ENCODE data around the gene DUSP22. TPM values are rescaled to one million over a fixed set of nuclear protein-coding genes. Genes with fewer than 3 reads are reported as not detected.
A peak's percentile ranks its signal among the peaks of the same experiment; 100 is the strongest.

Gene DUSP22
- total and polyA plus RNA-seq, 8 donors, result 27.3 to 48.8 (median 33.7) TPM

DNA sequence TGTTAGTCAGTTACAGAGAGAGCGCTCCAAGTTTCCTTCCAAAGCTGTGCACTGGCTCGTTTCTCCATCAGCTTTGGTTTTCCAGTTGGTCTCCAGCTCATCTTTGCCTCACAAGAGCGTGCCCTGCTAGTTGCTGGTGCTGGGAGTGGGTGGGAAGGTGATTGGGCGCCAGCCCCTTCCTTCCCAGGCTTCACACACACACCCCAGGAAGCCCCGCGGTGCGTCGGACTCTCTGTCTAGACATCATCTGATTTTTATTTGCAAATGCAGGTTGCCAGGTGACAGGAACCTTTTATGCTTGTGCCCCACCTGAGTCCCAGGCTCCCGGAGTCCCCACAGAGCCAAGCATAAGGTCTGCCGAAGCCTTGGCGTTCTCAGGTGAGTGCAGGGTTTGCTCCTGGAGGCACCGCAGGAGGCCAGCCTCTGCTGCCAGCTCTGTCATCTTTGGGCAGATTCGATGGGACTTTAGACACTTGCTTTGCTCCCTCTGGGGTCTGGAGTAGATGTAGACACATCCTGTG, 106.3 kb downstream of the DUSP22 start:
- intact Hi-C loops (cut with DNase I), result no loop called here
- H3K36me3 ChIP-seq, result no peaks in the 10 kb centered on the region
- ATAC-seq (no peak), DNase-seq (no peak)
- no peak overlapping the region for H3K27ac ChIP-seq
- no peak overlapping the region for H3K4me3 ChIP-seq
- peaks cover 0 to 3% of the 10 kb centered on the region in 2 donors for H3K4me1 ChIP-seq
- TF ChIP-seq, protein P1, sequence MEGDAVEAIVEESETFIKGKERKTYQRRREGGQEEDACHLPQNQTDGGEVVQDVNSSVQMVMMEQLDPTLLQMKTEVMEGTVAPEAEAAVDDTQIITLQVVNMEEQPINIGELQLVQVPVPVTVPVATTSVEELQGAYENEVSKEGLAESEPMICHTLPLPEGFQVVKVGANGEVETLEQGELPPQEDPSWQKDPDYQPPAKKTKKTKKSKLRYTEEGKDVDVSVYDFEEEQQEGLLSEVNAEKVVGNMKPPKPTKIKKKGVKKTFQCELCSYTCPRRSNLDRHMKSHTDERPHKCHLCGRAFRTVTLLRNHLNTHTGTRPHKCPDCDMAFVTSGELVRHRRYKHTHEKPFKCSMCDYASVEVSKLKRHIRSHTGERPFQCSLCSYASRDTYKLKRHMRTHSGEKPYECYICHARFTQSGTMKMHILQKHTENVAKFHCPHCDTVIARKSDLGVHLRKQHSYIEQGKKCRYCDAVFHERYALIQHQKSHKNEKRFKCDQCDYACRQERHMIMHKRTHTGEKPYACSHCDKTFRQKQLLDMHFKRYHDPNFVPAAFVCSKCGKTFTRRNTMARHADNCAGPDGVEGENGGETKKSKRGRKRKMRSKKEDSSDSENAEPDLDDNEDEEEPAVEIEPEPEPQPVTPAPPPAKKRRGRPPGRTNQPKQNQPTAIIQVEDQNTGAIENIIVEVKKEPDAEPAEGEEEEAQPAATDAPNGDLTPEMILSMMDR (IDR thresholded peaks at IDR 0.05), result no peak
- H3K9me3 ChIP-seq, result no peaks in the 10 kb centered on the region
- H3K27me3 ChIP-seq, result peaks cover 13 to 52% of the 10 kb centered on the region in 2 donors

DNA sequence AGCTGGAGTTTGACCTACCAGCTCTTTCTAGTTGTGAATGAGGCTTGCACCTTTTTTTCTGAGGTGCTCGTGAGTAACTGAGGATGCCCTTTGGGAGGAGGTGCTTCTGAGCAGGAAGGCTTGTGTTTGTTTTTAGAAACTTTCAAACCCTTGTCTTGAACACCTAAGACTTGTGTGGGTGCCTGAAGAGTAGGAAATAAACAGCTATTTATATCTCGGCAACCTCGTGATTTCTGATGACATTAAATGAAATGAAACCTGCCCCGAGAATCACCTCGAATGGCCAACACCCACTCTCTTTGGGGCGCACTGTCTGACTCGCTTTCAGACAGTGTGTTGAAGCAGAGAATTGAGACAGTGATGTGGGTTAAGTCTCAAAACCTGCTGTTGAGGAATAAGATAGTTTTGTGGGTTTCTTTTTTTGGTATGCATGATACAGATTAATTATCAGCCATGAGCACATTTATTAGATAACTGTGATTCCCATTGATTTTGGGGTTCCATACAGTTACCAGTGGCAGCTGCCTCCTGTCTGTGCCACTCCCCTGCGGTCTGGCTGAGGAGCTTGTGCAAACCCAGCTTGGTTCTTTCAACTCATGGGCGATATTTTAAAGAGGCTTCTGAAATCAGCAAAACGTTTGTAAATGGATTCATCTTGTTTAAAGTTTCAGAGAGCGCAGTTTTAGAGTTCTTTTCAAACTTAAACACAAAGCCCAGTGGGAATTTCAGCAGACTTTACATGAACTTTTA, 107.7 kb downstream of the DUSP22 start:
- ATAC-seq (peak; percentile 62), DNase-seq (no peak)
- H3K27ac ChIP-seq, result no peak overlapping the region
- no peaks in the 10 kb centered on the region for H3K9me3 ChIP-seq
- peaks cover 8 to 38% of the 10 kb centered on the region in 2 donors for H3K27me3 ChIP-seq
- intact Hi-C loops (cut with DNase I), result no loop called here
- TF ChIP-seq, protein P1 (IDR thresholded peaks at IDR 0.05), result no peak
- no peak overlapping the region for H3K4me3 ChIP-seq
- no peaks in the 10 kb centered on the region for H3K36me3 ChIP-seq
- no peaks in the 10 kb centered on the region for H3K4me1 ChIP-seq

DNA sequence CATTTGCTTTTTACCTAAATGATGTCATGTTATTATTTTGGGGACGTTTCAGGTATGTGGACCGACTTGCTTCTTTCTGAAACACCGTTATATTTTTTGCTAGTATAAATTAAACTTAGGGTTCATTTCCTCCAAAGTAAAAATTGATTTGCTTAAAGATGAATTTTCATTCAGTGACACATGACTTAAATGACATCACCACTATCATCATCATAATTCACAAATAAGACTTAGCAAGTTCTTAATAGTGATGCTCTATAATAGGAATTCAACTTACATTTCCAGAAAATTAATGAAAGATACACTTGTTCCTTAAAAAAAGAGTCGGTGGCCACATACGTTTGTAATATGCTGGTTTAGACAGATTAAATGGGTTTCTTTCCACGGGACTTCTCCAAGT, 108.5 kb downstream of the DUSP22 start:
- Histone ChIP-seq H3K9me3 (no peaks in the 10 kb centered on the region), H3K4me1 (no peaks in the 10 kb centered on the region), H3K36me3 (no peaks in the 10 kb centered on the region), H3K27ac (no peak overlapping the region), H3K4me3 (no peak overlapping the region), H3K27me3 (peaks cover 2 to 30% of the 10 kb centered on the region in 2 donors)
- DNase-seq (no peak), ATAC-seq (no peak)
- intact Hi-C loops (cut with DNase I), result no loop called here
- TF ChIP-seq, protein P1 (IDR thresholded peaks at IDR 0.05), result no peak

Other genes with a start within 250 kb of the DUSP22 start
- 1 to 10 TPM; 3.4 to 7.0 TPM for gene IRF4, start 99.3 kb downstream of the DUSP22 start, total RNA-seq
- gene IRF4, start 99.3 kb downstream of the DUSP22 start, polyA plus RNA-seq (ENCODE audit: insufficient read length in 6 of 6), result under 1 TPM; 0.27 to 0.42 (median 0.33) TPM